ENCODE data around the gene TM7SF3.

TM7SF3 gene

DNA sequence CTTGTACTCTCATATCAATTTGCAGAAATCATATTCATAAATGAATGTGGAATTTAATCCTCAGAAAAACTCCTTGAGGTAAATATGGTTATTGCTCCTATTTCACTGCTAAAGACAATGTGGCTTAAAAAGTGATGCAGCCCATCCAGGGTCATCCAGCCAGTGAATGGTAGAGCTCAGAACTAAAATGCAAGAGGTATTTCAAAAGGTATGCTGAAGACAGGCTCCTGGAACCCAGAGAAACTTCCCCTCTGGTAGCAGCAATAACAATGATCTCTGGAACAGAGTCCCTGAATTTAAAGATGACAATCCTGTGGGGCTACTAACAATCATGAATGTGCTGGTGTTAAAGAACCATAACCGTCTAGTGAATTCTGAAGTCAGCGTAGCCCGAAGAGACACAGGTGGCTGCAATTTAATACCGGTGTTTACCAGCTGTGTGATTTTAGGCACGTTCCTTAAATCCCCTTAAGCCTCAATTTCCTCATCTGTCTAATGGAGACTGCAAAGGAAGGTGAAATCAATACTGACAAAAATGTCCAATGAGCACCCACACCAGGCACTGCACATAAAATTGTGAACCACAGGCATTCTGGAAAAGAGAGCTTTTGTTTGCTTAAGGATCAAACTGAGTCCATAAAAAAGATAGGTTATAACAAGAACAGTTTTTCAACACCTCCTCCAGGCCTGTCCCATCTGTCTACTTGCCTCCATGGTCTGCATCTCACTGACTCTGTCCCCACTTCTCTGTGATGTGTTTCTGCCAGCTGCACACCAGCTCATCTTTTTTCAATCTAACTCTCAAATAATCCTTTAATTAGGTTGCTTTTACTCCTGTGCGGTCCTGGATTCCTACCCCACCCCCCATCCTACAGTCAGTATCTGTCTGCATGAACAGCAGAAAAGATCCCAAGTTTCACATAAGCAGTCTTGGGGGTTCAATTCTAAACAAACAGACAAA lies 10.5 kb downstream of the TM7SF3 start:
- no peak for TF ChIP-seq CTCF (conservative IDR thresholded peaks at IDR 0.05; ENCODE audit: low read depth, low read length)
- no peak for DNase-seq (ENCODE audit: low read depth)
- H3K4me3 ChIP-seq (ENCODE audit: low read length) = no peak overlapping the region

- no peak for TF ChIP-seq CTCF (conservative IDR thresholded peaks at IDR 0.05; ENCODE audit: low read depth, low read length)
- no peak for DNase-seq (ENCODE audit: low read depth)
- H3K4me3 ChIP-seq (ENCODE audit: low read length) = no peak overlapping the region
These were observed 12.0 kb downstream of the TM7SF3 start for GRCh38 chr12:27002141-27002540.

GRCh38 chr12:27001663-27002062 lies 12.5 kb downstream of the TM7SF3 start:
- DNase-seq (ENCODE audit: low read depth) = no peak
- H3K4me3 ChIP-seq (ENCODE audit: low read length) = no peak overlapping the region
- TF ChIP-seq CTCF (conservative IDR thresholded peaks at IDR 0.05; ENCODE audit: low read depth, low read length) = no peak

GRCh38 chr12:27000961-27001360 lies 13.2 kb downstream of the TM7SF3 start:
- TF ChIP-seq CTCF (conservative IDR thresholded peaks at IDR 0.05; ENCODE audit: low read depth, low read length) = no peak
- no peak for DNase-seq (ENCODE audit: low read depth)
- no peak overlapping the region for H3K4me3 ChIP-seq (ENCODE audit: low read length)

DNA sequence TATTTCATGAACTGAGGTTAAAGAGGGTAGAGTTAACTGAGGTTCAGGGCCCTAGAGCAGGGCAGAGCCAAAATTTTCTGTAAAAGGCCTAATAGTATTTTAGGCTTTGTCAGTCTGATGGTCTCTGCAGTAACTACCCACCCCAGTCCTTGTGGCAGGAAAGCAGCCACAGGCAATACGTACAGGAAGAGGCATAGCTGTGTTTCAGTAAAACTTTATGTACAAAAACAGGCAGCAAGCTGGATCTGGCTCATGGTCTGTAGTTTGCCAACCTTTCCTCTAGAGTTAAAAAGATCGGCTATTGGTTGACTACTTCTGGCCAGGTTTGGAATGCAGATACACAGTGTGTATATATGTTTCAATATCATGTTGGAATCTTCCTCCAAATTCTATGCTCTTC lies 17.2 kb downstream of the TM7SF3 start:
- no peak for TF ChIP-seq CTCF (conservative IDR thresholded peaks at IDR 0.05; ENCODE audit: low read depth, low read length)
- H3K4me3 ChIP-seq (ENCODE audit: low read length) = no peak overlapping the region

GRCh38 chr12:26995706-26996105 lies 18.5 kb downstream of the TM7SF3 start:
- H3K4me3 ChIP-seq (ENCODE audit: low read length) = no peak overlapping the region
- TF ChIP-seq CTCF (conservative IDR thresholded peaks at IDR 0.05; ENCODE audit: low read depth, low read length) = no peak
- no peak for DNase-seq (ENCODE audit: low read depth)

More for the DNA sequence above, 17.2 kb downstream of the TM7SF3 start:
- no peak for DNase-seq (ENCODE audit: low read depth)

- H3K4me3 ChIP-seq (ENCODE audit: low read length) = no peak overlapping the region
- no peak for DNase-seq (ENCODE audit: low read depth)
- TF ChIP-seq CTCF (conservative IDR thresholded peaks at IDR 0.05; ENCODE audit: low read depth, low read length) = no peak
These were observed 20.1 kb downstream of the TM7SF3 start for GRCh38 chr12:26994109-26994508.

All from retinal pigment epithelial cell (primary cell).